ENCODE results near the gene SPAST. TPM values are rescaled to one million over a fixed set of nuclear protein-coding genes. Genes with fewer than 3 reads are reported as not detected.
A peak's percentile ranks its signal among the peaks of the same experiment; 100 is the strongest.

SPAST gene
- total and polyA plus RNA-seq, 9 of the 15 experiments (the other 6 are each of a cell fraction or from before 2014, with no cell fraction given): 7.4 to 37.0 (median 19.0) TPM

DNA sequence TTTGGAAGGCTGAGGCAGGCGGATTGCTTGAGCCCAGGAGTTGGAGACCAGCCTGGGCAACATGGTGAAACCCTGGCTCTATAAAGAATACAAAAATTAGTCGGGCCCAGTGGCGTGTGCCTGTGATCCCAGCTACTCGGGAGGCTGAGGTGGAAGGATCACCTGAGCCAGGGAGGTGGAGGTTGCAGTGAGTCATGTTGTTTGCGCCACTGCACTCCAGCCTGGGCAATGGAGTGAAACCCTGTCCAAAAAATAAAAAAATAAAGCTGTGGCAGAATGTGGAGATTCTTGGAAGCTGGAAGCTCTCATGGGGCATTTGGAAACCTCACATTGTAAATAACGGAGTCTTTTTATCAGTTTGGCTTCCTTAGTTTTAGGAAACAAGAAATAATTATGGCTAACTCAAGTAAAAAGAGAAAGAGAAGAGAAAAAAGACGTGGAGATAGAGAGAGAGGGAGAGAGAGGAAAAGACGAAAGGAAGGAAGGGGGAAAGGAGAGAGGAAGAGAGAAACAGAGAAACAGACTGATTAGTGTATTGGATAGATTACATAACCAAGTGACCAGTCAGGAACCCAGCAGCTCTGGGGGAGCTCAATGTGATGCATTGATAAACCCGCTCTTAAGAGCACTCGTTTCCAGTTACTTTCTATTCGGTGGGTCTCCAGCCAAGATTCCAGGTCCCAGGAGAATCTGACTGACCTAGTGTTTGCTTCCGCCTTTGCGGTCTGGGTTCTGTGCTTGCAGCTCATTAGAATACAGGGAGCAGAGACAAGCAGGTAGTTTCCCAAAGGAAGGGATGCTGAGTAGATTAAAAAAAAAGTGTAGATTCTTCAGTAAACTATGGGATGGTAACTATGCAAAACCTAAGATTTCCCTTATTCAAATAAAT is 1.1 kb upstream of the SPAST start (continued):
- TF ChIP-seq RERE (CRISPR knock-in tag; IDR thresholded peaks at IDR 0.05; ENCODE audit: borderline replicate concordance) (no peak), ATF4 (CRISPR knock-in tag; IDR thresholded peaks at IDR 0.05) (no peak), GTF2F1 (IDR thresholded peaks at IDR 0.05; ENCODE audit: low read depth, low read length) (no peak), LEF1 (IDR thresholded peaks at IDR 0.05) (0 out of 2 replicates have a peak, but pooled peaks have one; percentile 23), HDAC1 (IDR thresholded peaks at IDR 0.05) (peak in 1 of 2 experiments; percentile 58; a peak in 2 of 4 replicates), ETV6 (IDR thresholded peaks at IDR 0.05; ENCODE audit: borderline replicate concordance in 1 of 2, low read depth in 2 of 2, low read length in 1 of 2) (0 out of 4 replicates have a peak, but pooled peaks of 1 of the 2 experiments have one; percentile 4), ETV6 (CRISPR knock-in tag; IDR thresholded peaks at IDR 0.05; ENCODE audit: borderline replicate concordance) (no peak), DMBX1 (CRISPR knock-in tag; IDR thresholded peaks at IDR 0.05; ENCODE audit: borderline replicate concordance) (no peak; the same call in 1 of the 2 replicates)
- TF ChIP-seq, protein P1, sequence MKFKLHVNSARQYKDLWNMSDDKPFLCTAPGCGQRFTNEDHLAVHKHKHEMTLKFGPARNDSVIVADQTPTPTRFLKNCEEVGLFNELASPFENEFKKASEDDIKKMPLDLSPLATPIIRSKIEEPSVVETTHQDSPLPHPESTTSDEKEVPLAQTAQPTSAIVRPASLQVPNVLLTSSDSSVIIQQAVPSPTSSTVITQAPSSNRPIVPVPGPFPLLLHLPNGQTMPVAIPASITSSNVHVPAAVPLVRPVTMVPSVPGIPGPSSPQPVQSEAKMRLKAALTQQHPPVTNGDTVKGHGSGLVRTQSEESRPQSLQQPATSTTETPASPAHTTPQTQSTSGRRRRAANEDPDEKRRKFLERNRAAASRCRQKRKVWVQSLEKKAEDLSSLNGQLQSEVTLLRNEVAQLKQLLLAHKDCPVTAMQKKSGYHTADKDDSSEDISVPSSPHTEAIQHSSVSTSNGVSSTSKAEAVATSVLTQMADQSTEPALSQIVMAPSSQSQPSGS (CRISPR knock-in tag; IDR thresholded peaks at IDR 0.05): no peak
- TF ChIP-seq, protein P2, sequence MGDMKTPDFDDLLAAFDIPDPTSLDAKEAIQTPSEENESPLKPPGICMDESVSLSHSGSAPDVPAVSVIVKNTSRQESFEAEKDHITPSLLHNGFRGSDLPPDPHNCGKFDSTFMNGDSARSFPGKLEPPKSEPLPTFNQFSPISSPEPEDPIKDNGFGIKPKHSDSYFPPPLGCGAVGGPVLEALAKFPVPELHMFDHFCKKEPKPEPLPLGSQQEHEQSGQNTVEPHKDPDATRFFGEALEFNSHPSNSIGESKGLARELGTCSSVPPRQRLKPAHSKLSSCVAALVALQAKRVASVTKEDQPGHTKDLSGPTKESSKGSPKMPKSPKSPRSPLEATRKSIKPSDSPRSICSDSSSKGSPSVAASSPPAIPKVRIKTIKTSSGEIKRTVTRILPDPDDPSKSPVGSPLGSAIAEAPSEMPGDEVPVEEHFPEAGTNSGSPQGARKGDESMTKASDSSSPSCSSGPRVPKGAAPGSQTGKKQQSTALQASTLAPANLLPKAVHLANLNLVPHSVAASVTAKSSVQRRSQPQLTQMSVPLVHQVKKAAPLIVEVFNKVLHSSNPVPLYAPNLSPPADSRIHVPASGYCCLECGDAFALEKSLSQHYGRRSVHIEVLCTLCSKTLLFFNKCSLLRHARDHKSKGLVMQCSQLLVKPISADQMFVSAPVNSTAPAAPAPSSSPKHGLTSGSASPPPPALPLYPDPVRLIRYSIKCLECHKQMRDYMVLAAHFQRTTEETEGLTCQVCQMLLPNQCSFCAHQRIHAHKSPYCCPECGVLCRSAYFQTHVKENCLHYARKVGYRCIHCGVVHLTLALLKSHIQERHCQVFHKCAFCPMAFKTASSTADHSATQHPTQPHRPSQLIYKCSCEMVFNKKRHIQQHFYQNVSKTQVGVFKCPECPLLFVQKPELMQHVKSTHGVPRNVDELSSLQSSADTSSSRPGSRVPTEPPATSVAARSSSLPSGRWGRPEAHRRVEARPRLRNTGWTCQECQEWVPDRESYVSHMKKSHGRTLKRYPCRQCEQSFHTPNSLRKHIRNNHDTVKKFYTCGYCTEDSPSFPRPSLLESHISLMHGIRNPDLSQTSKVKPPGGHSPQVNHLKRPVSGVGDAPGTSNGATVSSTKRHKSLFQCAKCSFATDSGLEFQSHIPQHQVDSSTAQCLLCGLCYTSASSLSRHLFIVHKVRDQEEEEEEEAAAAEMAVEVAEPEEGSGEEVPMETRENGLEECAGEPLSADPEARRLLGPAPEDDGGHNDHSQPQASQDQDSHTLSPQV (IDR thresholded peaks at IDR 0.05): peak; percentile 50; the same call in 1 of the 2 replicates
- TF ChIP-seq, protein P3, sequence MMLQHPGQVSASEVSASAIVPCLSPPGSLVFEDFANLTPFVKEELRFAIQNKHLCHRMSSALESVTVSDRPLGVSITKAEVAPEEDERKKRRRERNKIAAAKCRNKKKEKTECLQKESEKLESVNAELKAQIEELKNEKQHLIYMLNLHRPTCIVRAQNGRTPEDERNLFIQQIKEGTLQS (IDR thresholded peaks at IDR 0.05): peak; percentile 51
- TF ChIP-seq, protein P3 (CRISPR knock-in tag; conservative IDR thresholded peaks at IDR 0.05): no peak

Measured in K562 (cell line).